HG02884 (cell line): ENCODE data around the gene MOK.
"Not testable (repeated sequence)": the region's sequence is repeated elsewhere in the genome, so short reads cannot be mapped to it uniquely, and the experiment has no call there.

Source experiments
- ATAC-seq: cut with Tn5 transposase; IDR thresholded peaks from one replicate; pipeline ENCODE4 v1.9.1; 2021; ENCODE audit warnings: mild to moderate bottlenecking, moderate library complexity; ENCODE audit not compliant: unreplicated experiment

MOK gene

DNA sequence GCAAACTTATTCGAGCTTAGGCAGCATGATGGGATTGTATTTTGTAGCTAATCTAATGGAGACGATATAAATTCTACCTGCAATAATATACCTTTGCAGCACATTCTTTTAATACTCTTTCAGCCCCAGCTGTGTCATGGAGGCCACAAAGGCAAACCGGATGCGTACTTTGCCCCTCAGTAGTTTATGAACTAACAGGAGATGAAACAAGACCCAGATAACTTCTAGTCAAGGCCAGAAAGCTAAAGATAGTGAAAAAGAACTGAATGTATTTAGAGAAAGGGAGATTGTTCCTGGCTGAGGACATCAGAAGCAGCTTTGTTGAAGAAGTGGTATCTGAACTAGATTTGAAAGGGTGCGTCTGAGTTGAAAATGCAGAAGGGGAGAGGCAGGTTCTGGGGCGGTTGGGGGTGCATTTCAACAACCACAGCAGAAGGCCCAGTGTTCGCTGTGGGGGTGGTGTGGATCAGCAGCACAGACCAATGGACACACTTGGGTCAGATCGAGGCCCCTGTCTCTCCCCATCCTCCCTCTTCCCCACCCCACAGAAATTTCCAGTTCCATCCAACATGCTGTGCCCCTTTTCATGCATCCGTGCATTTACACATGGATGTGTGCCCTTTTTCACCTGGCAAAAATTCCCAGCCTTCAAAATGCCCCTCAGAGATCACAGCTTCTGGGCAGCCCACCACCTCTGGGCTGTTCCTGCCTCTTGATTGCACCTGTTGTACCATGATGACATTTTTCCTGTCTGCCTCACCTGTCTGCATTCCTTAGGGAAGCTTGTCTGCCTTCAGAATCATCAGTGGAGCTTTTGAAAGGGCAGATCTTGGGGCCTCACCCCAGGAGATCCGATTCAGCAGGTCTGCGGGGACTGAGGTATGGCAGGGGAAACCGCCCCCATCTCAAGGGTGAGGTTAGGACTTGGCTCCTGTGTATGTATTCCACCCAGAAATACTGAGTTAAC, 16.8 kb upstream of the MOK start:
- ATAC-seq = no peak

- no peak for ATAC-seq
Measured at GRCh38 chr14:102320671-102321455, 15.9 kb upstream of the MOK start.

DNA sequence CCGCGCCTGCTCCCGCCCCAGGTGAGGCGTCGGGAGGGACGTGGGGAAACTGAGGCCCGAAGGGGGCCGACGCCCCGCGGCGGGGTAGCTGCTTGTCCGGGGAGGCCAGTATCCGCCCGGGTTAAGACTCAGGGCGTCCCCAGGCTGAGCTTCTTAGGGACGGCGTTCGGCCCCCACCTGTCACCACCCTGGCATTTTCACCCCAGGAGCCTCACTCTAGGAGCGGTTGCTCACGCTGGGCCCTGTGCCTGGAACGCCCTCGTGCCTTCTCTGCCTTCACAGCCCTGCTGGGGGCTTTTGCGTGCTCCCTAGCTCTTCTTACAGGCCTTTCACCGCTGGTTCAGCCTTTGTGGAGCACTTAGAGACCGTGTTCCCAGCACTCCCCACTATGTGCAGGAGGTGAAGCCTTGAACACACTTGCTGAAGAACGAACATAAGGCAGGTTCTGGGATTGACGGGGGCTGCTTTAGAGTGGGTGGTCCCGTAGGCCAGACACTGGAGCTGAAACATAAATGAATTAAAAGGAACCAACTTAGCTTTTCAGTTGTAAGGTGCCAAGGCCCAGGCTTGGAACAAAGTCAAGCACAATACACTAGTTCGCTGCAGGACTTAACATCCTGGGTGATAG, 15.2 kb upstream of the MOK start:
- peak; percentile 18 for ATAC-seq

DNA sequence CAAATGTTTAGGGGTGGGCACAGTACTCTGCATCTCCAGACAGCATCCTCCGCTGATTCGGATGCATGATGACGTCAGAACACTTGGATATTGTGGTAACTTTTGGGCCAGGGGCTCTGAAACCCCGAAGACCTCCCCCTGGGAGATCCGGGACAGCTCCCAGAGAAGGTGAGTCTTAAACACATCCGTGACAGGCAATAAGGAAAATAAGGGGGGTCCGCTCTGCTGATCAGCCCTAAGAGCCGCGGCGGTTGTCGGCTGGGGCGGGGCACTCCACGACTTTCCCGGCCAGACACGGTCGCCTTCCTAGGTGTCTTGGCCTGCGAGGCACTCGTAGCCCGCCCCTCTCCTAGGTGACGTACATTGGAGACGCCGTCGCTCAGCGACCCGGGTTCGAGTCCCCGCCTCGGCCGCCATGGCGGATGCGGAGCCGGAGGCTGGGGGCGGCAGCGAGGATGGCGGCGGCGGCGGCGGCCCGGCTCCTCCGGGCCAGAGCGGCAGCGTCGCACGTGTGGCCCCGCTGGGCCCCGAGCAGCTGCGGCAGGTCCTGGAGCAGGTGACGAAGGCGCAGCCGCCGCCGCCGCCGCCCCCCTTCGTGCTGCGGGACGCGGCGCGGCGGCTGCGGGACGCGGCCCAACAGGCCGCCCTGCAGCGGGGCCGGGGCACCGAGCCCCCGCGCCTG, 14.5 kb upstream of the MOK start, which contains the start of gene ZNF839:
TSS of gene ZNF839 (plus strand) at position 396 of the 682 bp plus-strand sequence. CDS start at position 416, 20 bp downstream.
- peak; percentile 50 for ATAC-seq

GRCh38 chr14:102318781-102319276, 13.9 kb upstream of the MOK start:
- no peak for ATAC-seq

DNA sequence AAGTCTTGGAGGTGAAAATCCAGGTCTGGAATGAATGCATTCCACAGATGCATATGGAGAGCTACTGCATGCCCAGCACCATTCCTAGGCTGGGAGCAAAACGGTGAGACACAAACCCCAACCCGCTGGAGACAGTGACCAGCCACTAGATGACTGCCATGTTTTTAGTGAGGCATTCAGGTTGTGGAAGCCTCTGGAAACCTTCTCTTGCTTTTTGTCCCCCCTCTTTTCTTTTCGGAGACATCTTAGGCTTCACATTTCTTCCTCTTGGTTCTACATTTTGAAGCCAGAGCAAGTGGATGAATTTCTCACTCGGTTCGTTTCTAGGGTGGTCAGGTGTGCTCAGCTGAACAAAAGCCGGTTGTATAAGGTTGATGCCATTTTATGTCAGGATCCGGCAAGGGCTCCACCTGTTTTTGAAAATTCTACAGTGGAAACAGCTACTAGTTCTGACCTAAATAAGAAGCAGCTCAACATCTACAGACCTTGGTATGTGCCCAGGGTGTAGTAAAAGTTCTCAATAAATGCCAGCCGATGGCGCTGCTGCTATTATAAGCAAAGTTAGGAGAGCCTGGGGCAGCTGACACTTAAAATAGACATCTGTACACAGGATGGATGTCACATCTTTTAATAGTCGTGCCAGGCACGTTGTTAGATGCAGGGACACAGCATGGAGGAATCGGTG, 12.7 kb upstream of the MOK start:
- ATAC-seq = no peak

DNA sequence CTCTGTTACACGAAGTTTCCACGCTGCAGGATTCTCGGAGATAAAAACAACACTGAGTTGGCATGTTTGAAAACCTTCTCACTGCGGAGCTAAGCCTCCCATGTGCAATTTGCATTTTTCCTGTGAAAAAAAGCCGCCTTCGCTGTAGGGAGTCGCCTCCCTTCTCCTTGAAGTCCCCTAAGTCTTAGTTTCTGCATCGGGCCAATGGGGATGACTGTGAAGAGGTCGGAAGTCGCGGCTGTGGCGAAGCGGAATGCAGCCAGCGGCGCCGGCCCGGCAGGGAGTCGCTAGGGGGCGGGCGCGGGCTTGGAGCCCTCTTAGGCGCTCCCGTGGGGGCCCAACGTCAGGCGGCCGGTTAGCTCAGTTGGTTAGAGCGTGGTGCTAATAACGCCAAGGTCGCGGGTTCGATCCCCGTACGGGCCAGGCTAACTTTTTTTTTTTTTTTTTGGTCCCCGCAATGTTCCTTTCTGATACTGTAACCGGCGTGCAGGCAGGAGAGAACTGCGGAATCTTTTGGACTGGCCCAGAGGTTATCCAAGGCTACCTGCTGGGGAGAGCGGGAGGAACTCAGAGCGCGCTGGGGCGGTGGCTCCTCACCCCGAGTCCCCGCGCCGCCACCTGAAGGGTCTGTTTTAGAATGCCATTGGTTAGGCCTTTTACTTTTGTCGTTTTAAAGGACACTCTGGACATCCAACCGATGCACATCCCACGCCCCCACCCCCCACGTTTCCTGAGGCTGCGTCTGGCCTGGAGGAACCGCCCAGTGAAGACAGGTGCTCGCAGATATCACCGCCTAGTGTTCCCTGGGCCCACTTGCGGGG, 12.0 kb upstream of the MOK start:
- ATAC-seq = peak; percentile 64

DNA sequence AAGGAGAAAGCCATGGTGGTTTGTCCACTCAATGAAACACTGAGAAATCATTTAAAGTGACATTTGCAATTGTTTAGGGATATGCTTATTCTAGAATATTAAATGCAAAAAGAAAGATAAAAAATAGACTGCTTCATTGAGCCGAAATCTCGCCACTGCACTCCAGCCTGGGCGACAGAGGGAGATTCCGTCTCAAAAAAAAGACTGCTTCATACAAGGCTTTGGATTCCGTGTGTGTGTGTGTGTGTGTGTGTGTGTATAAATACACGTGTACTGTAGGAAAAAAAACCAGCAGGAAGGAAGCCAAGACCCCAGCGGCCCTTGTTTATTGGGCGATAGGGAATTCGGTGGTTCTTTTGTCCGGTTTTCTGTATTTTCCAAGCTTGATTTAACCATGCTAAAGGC, 11.4 kb upstream of the MOK start:
- no peak for ATAC-seq

DNA sequence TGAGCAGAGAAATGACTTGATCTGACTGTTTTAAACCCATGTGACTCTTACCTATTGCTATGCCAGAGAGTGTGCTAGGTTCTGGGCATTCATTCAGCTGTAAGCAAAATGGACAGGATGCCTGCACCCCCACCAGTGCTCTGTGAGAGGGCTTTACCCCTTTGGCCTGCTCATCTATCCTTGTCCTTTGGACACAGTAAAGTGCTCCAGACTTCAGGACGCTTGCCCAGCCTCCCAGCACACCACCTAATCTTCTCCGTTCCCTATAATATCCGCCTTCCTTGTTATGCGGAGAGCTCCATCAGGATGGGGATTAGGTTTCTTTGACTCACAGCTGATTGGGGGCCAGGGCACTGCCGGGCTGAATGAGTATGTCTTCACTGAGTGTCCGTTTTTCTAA, 10.2 kb upstream of the MOK start:
- no peak for ATAC-seq

DNA sequence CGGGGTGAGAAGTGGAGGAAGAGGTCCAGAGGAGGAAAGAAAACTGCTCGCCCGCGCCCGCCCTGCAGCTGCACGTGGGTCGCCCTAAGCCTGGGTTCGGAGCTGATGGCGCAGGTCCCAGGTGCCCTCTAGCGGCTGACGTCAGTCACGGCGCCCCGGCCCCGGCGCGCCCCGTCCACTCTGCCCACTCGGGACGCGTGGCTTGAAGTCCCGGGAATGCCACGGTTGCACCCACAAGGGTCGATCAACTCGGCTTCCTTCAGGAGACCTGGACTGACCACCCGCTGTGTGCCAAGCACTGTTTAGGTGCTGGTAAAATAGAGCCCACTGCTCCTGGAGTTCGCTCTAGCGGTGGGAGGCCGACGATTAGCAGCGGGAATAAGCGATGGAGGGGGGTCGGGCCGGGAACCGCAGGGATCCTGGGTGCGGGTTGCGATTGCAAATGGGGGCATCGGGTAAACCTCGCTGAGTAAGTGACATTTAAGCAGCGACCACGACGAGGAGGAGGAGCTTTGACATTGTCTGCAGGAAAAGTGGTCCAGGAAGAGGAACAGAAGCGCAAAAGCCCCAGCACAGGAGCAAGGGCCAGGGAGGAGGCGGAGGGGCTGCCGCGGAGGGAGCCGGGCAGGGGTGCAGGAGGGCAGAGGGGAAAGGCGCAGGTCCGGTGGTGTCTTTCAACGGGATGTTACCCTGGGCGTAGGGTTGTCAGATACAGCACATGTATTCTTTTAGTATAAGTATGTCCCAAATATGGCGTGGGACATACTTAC, 9.5 kb upstream of the MOK start:
- peak; percentile 44 for ATAC-seq

GRCh38 chr14:102303664-102304063, 1.3 kb downstream of the MOK start:
- ATAC-seq = no peak

GRCh38 chr14:102298303-102299070, 6.5 kb downstream of the MOK start:
- ATAC-seq = not testable (repeated sequence)

- no peak for ATAC-seq
Measured at GRCh38 chr14:102297436-102298170, 7.4 kb downstream of the MOK start.

DNA sequence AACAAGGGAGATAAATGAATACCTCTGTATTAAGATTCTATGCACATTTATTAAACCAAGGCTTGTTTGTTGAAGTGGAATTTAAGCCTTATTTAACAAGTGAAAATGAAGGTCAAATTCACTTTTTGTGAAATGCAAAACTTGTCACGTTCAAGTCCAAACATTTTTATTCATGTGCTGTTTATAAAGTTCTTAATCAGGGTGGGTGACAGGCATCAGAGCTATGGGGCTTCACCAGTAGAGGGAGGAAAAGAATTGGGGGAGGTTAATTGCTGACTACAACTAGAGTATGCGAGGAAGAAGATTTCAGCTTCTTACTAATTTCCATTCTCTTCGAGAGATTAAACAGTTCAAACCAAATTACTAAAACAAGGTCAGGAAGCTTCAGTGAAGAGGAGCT, 9.7 kb downstream of the MOK start:
- no peak for ATAC-seq

DNA sequence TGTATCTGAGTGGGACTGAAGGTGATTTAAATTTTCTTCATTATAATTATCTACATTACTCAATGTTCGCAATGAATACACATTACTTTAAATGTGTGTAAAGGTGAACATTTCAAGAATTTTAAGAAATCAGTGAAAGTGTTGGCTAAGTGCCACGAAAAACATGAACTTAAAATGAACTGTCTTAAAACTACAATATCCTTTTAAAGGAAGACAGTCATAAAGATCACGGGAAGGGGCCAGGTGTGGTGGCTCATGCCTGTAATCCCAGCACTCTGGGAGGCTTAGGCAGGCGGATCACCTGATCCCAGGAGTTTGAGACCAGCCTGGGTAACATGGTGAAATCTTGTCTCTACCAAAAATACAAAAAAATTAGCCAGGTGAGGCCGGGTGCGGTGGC, 11.2 kb downstream of the MOK start:
- ATAC-seq = no peak

GRCh38 chr14:102292441-102292840, 12.5 kb downstream of the MOK start:
- ATAC-seq = no peak

DNA sequence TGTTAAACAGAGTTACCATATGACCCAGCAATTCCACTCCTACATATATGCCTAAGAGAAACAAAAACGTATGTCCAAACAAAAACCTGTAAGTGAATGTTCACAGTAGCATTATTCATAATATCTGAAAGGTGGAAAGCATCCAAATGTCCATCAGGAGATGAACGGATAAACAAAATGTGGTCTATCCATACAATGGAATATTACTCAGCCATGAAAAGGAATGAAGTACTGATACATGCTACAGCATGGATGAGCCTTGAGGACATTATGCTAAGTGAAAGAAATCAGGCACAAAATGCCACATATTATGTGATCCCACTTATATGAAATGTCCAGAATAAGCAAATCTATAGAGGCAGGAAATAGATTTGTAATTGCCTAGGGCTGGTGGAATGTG, 16.8 kb downstream of the MOK start:
- no peak for ATAC-seq
